Right lung (tissue), 5 donors: Measurements from ENCODE around the gene NEURL1B. TPM values are rescaled to one million over a fixed set of nuclear protein-coding genes. Genes with fewer than 3 reads are reported as not detected.
"Not testable (repeated sequence)": the region's sequence is repeated elsewhere in the genome, so short reads cannot be mapped to it uniquely, and the experiment has no call there.

ENCODE experiments used
- DNase-seq, 2 donors: peaks; one replicate each; pipeline ENCODE4 v3.0.0-alpha.2; 2013
- polyA plus RNA-seq, 5 donors: library from polyadenylated mRNA; unstranded; fragments of 120-200 nt; gene quantifications; one replicate each; pipeline versions ENCODE4 v1.2.1 to v1.2.3, GENCODE V29; 2013; ENCODE audit warnings: inconsistent platforms in 1 of 5, low replicate concordance in 1 of 5; ENCODE audit not compliant: insufficient read length in 5 of 5, insufficient read depth in 1 of 5

The NEURL1B gene
- polyA plus RNA-seq, 5 donors = 22.2 to 32.4 (median 28.7) TPM

DNA sequence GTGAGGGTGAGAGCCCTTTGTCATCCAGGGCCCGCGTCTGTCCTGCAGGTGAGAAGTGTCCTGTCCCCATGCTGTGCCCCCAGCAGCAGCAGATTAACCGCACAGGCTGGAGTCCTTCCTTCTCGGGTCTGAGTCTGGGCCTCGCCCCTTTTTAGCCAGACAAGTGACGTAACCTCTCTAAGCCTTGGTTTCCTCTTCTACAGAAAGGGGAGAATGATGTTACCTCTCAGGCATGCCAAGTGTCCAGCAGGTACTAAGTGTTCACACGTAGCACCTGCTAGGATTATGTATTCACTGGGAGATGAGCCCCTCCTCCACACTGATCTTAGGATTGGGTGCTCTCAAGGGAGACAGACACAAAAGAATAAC lies 6.9 kb downstream of the NEURL1B start:
- DNase-seq = no peak

DNA sequence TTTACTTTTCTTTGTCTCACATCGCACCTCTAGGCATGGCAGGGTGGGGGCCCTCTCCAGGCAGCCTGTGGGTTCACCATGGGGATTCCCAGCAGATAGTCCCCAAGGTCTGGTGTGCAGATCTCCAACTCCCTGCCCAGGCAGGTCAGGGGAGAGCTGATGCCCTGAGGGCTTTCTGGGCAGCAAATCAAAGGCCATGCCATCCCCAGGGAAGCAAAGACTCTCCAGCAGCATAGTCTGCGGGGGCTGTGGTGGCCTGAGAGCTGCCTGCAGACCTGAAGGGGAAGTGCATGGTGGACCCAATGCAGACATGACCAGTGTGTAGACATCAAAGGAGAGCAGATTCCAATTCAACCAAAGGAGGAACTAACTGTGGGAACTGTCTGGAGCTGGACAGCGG lies 7.7 kb downstream of the NEURL1B start:
- no peak for DNase-seq

DNA sequence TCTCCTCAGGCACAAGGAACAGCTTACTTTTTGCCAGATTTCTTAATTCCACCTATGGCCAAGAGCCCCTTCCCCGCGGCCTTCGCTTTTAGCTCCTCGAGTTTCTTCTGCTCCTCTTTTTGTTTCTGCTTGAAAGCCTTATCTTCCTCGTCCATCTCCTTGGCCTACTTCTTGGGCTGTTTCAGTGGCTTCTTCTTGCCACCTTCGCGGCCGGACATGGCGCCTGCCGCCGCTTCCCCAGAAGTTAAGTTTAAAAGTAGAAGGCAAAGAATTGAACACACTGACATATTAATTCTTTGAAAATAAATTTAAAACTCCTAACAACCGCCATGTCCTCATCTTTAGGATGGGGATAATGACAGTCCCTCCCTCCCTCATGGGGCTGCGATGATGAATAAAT lies 15.4 kb downstream of the NEURL1B start:
- not testable (repeated sequence) for DNase-seq

DNA sequence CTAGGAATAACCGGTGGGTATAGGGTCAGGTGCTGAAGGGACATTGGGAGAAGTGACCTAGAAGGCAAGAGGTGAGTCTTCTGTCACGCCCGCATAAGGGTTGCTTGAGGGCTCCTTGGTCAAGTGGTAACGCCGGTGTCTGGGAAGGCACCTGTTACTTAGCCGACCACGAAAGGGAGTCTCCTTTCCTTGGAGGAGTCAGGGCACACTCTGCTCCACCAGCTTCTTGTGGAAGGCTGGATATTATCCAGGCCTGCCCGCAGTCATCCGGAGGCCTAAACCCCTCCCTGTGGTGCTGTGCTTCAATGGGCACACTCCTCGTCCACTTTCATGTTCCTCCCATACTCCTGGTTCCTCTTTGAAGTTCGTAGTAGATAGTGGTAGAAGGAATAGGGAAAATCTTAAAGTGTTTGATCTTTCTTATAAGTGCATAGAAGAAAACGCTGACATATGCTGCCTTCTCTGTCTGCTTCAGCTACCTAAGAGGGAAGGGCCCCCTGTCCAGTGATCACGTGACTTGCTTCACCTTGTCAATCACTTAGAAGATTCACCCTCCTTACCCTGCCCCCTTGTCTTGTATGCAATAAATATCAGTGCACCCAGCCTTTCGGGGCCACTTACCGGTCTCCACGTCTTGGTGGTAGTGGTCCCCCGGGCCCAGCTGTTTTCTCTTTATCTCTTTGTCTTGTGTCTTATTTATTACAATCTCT lies 16.6 kb downstream of the NEURL1B start:
- not testable (repeated sequence) for DNase-seq

DNA sequence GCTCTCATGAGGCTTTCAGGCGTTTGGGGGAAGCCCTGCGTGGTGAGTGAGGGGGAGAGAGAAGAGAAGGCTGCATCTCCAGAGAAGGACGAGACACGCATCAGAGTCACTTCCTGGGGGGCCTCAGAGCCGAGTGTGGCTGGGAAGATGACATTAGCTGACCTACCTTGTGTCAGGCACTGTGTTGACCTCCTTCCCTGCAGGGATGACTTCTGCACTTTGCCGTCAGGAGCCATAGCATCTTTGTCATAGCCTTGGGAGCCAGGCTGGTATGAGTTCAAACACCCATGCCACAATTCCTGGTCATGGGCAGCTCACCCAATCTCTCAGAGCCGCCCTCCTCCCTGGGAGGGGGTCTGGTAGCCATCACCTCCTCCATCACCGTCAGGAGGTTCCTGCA lies 17.3 kb downstream of the NEURL1B start:
- DNase-seq = no peak

DNA sequence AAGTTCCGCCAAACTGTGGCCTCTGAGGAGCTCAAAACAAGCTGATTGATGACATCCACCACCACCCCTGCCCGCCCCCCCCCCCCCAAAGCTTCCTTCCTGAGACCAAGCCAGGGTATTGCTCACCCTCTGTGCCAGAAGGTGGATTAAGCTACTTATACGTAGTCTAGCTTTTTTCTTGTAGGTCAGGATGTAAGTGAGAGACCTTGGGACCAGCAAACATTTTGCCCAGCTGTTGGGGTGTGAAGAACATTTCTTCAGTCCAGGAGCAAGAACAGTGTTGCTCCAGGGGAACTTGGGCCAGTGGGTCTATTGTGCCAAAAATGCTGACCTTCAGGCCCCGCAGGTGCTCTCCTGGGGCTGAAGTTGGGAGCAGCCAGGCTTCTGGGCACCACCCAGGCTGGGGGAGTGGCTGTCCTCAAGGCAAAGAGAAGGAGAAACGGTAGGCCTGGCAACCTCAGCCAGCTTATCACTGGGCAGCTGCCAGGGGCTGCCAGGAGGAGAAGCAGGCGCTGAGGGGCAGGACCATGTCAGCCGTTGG lies 18.0 kb downstream of the NEURL1B start:
- no peak for DNase-seq

DNA sequence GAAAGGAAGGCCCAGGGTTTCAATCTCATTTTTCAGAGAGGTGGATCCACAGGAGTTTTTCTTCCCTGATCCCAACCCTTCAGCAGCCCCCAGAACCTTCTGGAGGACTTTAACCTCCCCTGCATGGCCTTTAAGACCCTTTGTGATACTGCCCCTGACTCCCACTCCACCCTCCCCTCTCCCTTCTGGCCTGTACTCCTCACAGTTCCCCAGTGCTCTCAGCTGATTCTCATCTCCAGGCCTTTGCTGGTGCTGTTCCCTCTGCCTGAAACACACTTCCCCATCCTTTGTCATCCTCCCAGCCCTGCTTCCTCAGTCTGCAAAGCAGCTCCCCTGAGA lies 18.5 kb downstream of the NEURL1B start:
- no peak for DNase-seq

DNA sequence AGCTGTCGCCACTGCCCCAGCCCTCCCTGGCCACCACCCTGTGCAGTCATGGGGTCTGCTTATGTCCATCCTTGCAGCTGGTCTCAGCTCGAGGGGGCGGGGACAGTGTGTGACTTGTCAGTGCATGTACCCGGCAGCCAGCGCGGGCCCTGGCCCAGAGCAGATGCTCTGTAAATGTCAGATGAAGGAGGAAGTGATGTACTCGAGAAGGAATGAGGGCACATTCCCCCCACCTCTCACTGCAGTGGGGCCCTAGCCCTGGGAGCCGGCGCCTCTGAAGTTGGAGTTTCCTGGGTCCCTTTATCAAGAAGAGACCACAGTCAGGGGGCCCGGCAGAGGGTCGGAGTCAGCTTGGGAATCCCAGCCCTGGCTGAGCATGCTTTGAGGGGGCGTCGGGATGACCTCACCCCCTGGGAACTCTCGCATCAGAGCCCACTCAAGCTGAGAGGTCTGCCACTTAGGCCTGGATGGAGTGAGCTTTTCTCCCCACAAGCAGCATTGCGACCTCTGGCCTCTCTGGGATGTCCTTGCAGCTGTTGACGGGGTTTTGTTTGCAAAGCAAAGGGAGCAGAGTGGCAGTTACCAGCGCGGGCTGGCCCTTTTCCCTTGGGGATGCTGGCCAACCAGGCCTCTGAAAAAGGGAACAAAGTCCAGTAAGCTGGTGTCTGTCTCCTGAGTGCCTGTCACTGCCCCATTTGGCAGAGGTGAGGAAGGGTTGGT lies 19.0 kb downstream of the NEURL1B start:
- peak; percentile 79 to 81 for DNase-seq

DNA sequence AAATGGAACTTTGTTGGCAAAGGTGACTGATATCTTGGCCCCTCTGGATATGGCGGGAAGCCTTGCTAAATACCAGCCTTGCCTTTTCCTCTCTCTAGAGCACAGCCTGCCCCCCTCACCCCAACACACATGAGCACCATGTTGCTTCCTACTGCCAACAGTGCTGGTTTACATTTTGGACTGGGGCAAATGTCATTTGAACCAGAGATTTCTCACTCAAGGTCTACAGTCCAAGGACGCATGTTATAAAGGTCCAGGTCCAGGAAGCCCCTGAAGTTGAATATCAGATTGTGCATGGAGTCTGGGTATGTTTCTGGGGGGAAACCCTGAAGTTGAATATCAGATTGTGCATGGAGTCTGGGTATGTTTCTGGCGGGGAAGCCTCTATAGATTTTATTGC lies 19.9 kb downstream of the NEURL1B start:
- DNase-seq = no peak

DNA sequence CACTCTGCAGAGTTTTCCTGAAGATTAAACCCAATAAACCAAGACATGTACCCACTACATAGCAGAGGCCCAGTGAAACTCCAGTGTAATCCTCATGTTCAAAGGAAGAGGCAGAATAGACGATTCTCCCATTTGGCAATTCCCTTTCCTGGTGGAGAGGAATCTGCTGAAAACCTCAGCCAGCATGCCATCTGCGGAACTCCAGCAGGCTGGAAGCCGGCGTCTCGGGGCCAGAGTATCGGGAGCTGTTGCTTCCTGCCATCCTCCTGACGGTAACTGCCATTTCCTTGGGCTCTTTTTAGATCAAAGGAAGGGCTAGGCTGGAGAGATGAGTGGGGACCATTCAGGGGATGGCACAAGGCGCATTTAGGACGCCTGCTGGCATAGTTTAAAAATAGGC lies 20.5 kb downstream of the NEURL1B start:
- no peak for DNase-seq

DNA sequence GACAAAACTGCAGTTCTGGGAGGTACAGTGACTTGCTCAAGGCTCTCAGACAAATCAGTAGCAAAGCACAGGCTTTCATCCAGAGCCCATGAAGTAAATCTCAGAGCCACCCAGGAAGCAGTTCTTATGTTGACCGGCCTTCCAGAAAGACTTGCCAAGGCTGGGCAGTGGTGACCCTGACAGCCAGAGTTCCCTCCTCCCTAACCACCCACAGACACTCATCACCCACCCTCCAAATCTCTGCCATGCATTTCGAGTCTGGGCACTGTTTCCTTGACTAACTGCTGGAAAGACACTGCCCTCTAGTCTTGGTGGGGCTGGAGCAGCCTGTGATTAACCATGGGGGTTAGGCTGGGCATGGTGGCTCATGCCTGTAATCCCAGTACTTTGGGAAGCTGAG lies 21.5 kb downstream of the NEURL1B start:
- DNase-seq = no peak

DNA sequence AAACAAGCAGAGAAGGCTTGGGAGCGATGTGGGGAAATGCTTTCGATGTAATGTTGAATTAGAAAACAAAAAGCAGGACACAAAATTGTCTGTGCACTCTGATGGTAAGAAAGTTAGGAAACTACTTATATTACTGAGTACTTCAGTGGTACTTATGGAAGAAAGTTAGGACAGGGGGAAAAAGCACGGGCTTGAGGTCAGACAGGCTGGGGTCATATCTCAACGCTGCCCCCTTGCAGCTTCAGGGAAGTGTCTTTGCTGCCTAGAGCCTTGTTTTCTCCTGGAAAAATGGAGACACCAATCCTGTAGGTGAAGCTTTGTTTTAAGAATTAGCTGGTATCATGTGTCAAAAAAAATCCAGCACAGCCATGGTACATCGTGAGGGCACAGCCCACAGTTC lies 23.0 kb downstream of the NEURL1B start:
- no peak for DNase-seq

DNA sequence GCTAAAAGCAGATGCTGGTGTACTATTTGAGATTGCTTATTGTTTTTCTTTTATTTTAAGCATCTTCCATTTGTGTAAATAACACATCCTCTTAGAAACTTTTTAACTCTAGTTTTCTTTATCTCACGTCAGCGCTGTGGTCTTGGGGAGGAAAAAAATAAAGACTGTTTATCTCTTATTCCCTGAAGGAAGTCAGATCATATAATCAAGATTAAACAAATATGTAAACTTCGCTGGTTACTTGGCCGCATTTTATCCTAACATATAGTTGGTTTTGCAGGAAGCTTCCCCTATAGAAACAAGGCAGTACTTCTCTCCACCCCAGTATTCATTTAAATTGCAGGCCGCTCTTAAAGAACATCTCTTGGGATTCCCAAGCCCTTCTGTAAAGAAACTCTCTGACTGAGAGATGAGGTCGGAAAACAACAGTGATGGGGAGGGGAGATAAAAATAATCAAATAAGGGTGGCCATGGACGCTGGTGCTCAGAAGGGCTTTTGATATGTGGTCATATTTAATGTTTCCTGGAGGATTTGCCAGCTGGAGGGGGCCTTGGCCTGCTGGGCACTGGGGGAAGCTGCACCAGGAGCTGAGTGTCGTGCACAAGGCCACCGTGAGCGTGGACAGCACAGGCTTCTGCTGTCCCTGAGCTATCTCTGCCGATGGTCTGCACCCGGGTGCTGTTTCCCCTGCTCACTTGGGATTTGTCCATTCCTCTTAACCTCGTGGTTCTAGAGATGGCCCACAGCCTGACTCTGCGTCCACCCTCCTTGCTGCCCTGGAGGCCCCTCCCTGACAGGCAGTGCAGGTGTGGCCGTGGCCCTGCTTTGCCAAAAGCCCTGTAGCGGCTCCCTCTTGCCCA lies 23.8 kb downstream of the NEURL1B start:
- DNase-seq = no peak

DNA sequence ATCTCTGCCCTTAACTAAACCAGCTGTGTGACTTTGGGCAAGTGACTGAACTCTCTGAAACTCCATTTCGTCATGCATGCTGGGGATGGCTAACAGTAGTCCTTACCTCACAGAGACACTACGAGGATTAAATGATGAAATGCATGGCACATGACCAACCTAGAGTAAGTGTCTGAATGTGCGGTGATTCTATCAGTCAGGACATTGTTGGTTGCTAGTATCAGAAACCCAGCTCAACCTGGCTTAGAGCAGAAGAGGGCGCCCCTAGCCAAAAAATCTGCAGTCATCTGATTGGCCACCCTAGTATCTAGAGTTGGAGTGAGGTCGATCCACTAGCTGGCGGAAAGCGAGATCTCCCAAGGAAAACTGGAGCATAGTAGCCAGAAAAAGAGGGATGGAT lies 25.2 kb downstream of the NEURL1B start:
- no peak for DNase-seq

DNA sequence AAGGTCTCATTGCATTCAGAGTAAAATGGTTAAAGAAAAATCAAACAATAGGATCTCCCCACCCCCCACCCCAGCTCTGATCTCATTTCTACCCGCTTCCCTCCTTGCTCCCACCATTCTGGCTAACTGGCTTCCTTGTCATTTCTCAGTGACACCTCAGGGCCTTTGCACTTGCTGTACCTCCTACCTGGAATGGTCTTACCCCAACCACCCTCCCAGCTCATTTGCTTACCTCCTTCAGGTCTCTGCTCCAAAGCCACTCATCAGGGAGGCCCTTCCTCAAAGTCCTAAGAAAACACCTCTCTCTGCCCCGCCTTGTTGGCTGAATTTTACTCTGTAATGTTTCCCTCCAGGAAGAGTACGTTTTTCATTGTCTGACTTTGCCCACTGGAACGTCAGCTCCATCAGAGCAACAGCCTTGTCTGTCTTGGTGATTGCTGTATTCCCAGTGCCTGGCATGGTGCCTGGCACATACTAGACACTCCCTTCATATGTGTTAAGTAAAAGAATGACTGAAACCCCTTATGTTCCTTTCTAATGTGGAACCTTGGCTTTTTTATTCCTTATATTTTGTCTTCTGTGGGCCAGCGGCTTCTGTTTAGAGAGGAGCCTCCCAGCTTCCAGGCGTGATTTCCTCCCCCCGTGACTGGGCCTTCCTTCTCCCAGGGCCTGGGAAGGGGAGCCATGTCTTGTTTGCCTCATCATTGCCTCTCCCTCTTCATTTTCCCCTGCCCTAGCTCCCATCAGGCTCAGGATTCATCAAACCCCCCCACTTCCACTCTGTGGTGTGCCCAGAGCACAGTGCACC lies 26.9 kb downstream of the NEURL1B start:
- DNase-seq = no peak

DNA sequence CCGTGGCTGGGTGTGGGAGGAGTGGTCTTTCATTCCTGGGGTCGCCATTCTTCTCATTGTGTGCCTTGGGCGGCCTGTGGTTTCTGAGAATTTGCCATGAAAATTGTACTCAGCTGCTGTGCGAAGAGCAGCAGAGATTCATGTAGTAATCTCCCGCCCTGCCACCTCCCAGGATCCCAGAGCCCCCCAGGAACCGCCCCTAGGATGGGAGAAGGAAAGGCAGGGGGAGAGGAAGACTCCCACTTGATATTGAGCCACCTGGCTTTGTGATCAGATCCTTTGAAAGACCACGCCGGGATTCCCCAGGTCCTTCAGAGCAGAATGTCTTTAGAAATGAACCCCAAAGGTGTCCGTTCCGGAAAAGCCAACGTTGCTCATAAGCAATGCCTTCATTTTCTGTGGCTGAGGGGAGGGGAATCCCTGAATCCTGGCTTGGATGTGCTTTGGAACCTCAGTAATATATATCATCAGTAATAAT lies 27.6 kb downstream of the NEURL1B start:
- no peak for DNase-seq

DNA sequence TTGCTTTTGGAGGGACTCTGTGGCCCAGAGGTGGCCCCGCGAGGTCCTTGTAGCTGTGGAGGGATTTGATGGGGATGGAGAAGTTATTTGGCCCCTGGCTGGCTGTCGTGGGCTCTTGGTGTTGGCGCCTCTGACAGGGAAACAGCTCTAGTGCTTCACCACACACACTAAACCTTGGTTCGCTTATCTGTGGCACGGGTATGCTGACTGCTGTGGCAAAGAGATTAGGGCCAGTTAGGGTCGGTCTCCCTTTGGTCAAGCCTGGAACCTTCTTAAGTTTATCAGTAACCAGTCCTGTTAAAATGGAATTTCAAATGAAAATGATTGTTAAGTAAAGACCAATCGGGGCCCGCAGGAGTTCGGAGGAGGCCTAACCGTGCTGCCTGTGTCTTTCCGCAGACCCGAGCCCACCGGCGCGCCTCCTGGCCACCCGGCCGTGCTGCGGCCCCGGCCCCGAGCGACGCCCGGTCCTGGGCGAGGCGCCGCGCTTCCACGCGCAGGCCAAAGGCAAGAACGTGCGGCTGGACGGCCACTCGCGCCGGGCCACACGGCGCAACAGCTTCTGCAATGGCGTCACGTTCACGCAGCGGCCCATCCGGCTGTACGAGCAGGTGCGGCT lies 28.4 kb downstream of the NEURL1B start:
- no peak for DNase-seq

DNA sequence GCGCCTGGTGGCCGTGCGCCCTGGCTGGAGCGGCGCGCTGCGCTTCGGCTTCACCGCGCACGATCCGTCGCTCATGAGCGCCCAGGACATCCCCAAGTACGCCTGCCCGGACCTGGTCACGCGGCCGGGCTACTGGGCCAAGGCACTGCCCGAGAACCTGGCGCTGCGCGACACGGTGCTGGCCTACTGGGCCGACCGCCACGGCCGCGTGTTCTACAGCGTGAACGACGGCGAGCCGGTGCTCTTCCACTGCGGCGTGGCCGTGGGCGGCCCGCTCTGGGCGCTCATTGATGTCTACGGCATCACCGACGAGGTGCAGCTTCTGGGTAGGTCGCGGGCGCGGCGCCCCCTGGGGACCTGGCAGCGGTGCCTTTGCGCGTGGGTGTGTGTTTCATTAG lies 28.9 kb downstream of the NEURL1B start:
- DNase-seq = no peak

DNA sequence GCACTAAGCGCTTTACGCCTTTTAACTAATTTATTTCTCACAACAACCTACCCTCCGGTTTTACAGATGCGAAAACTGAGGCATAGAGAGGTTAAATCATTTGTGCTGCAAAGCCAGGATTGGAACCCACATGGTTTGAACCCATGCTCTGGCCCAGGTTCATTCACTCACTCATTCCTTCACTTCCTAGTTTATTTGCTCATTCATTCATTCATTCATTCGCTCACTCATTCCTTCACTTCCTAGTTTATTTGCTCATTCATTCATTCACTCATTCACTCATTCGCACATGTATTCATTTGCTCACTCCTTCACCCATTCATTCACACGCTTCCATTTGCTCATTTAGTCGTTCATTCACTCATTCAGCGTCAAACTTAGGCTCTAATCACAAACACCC lies 29.4 kb downstream of the NEURL1B start:
- DNase-seq = no peak

DNA sequence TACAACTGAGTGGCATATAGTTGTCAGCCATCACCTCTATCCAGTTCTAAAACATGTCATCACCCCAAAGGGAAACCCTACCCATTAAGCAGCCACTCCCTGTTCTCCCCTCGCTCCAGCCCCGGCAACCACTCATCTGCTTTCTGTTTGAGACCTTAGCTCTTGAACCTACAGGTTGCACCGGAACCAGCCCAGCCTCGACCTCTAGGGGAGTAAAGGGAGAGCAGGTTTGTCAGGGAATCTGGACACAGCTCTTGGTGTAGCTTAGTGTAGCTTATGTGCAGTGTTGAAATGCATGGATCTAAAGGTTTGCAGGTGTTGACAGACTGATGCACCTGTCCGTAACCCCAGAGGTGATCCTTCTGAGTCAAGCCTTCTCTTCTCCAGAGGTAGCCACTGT lies 30.0 kb downstream of the NEURL1B start:
- no peak for DNase-seq

DNA sequence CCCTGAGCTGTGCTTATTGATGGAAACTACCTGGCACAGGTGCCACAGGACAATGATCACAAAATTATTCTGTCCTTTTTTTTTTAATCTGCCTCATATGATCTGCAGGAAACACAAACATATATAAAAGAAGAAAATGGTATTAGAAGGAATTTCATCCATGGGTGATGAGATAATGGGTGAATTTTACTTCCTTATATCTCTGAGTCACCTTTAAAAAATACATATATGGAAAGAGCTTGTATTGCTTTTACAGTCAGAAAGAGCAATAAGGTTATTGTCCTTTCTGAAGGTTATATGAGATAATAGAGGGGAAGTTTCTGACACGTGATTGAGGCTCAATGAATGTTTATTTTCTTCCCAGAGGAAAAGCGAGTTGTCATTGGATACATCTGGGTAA lies 31.6 kb downstream of the NEURL1B start:
- no peak for DNase-seq
